Astrocyte (in vitro differentiated cells and primary cell): ENCODE data around the gene TANGO6.

Experiments
- CTCF ChIP-seq: IDR thresholded peaks from 2 replicates; pipeline ENCODE4 v1.5.1; 2011; ENCODE audit warnings: low read depth, mild to moderate bottlenecking, inconsistent platforms, low read length, moderate library complexity; ENCODE audit not compliant: insufficient read depth
- EZH2 ChIP-seq: IDR thresholded peaks from 2 replicates; pipeline ENCODE4 v1.6.1; 2012; ENCODE audit warnings: mild to moderate bottlenecking, low read length, inconsistent platforms; ENCODE audit not compliant: insufficient read depth

GRCh38 chr16:68826652-68827051, 16.7 kb upstream of the TANGO6 start:
- TF ChIP-seq CTCF (no peak), EZH2 (no peak)
